ENCODE results near the gene LRRK1.

- TF ChIP-seq, protein P1, sequence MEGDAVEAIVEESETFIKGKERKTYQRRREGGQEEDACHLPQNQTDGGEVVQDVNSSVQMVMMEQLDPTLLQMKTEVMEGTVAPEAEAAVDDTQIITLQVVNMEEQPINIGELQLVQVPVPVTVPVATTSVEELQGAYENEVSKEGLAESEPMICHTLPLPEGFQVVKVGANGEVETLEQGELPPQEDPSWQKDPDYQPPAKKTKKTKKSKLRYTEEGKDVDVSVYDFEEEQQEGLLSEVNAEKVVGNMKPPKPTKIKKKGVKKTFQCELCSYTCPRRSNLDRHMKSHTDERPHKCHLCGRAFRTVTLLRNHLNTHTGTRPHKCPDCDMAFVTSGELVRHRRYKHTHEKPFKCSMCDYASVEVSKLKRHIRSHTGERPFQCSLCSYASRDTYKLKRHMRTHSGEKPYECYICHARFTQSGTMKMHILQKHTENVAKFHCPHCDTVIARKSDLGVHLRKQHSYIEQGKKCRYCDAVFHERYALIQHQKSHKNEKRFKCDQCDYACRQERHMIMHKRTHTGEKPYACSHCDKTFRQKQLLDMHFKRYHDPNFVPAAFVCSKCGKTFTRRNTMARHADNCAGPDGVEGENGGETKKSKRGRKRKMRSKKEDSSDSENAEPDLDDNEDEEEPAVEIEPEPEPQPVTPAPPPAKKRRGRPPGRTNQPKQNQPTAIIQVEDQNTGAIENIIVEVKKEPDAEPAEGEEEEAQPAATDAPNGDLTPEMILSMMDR (IDR thresholded peaks at IDR 0.05), result no peak
- TF ChIP-seq POLR2A (IDR thresholded peaks at IDR 0.05), result peak in 1 of 2 donors; percentile 36
Observed at GRCh38 chr15:100889385-100890050, 29.6 kb upstream of the LRRK1 start.

Measured in uterus (tissue), 2 donors.